MCF 10A (cell line): ENCODE measurements around the gene SLC26A4. TPM values are rescaled to one million over a fixed set of nuclear protein-coding genes. Genes with fewer than 3 reads are reported as not detected.

ENCODE experiments used
- BruUV-seq: library from RNA; stranded (reverse); fragments of 400-500 nt; replicated peaks from 2 replicates; lab custom pipeline; 2021; lab: Mats Ljungman, UMichigan
- CTCF ChIA-PET: fragments of 300-600 bp; sonication (Branson Sonifier 250); formaldehyde crosslinking; extraction: SDS; loops from one replicate; lab custom pipeline; 2021; ENCODE audit warnings: antibody characterized with exemption, inconsistent platforms; lab: Yijun Ruan, JAX
- POLR2A ChIA-PET: fragments of 300-600, 350-650 bp; sonication (Branson Sonifier 250); formaldehyde crosslinking; extraction: SDS; loops from one replicate; lab custom pipeline; 2020; ENCODE audit warnings: antibody characterized with exemption, inconsistent platforms; lab: Yijun Ruan, JAX
- DNase-seq: peaks from one replicate; pipeline ENCODE4 v3.0.0-alpha.2; 2018; ENCODE audit not compliant: unreplicated experiment
- H3K27ac Mint-ChIP-seq: one replicate; pipeline ENCODE4 v1.8.0; 2022; ENCODE audit warnings: mild to moderate bottlenecking, low read depth, mixed read lengths; ENCODE audit not compliant: unreplicated experiment
- H3K27me3 Mint-ChIP-seq: one replicate; pipeline ENCODE4 v1.8.0; 2022; ENCODE audit warnings: mixed read lengths; ENCODE audit not compliant: insufficient read depth, unreplicated experiment
- H3K36me3 Mint-ChIP-seq: one replicate; pipeline ENCODE4 v1.8.0; 2022; ENCODE audit warnings: mild to moderate bottlenecking, moderate library complexity, mixed read lengths; ENCODE audit not compliant: insufficient read depth, unreplicated experiment
- H3K4me1 Mint-ChIP-seq: one replicate; pipeline ENCODE4 v1.8.0; 2022; ENCODE audit warnings: mixed read lengths; ENCODE audit not compliant: insufficient read depth, unreplicated experiment
- H3K4me3 Mint-ChIP-seq: one replicate; pipeline ENCODE4 v1.8.0; 2022; ENCODE audit warnings: mild to moderate bottlenecking, moderate library complexity, mixed read lengths; ENCODE audit not compliant: unreplicated experiment
- H3K9me3 Mint-ChIP-seq: one replicate; pipeline ENCODE4 v1.8.0; 2022; ENCODE audit warnings: mixed read lengths; ENCODE audit not compliant: unreplicated experiment
- intact Hi-C: fragments of 100-400 bp; cut with micrococcal nuclease; formaldehyde crosslinking; loops from 2 replicates; pipeline ENCODE4 v1.14.1; 2022
- total RNA-seq: library from RNA; stranded (reverse); gene quantifications from 2 replicates; pipeline ENCODE4 v1.2.3, GENCODE V29; 2022
- TF ChIP-seq, protein P1 (sequence below): fragments of 200-600 bp; IDR thresholded peaks from one replicate; pipeline ENCODE4 v1.8.0; 2022; ENCODE audit warnings: antibody characterized with exemption, mild to moderate bottlenecking; ENCODE audit not compliant: unreplicated experiment

Gene SLC26A4
- total RNA-seq, 1 experiment from 2014 or later = 0.21 TPM

GRCh38 chr7:107628461-107629064 lies 32.1 kb upstream of the SLC26A4 start:
- TF ChIP-seq, protein P1, sequence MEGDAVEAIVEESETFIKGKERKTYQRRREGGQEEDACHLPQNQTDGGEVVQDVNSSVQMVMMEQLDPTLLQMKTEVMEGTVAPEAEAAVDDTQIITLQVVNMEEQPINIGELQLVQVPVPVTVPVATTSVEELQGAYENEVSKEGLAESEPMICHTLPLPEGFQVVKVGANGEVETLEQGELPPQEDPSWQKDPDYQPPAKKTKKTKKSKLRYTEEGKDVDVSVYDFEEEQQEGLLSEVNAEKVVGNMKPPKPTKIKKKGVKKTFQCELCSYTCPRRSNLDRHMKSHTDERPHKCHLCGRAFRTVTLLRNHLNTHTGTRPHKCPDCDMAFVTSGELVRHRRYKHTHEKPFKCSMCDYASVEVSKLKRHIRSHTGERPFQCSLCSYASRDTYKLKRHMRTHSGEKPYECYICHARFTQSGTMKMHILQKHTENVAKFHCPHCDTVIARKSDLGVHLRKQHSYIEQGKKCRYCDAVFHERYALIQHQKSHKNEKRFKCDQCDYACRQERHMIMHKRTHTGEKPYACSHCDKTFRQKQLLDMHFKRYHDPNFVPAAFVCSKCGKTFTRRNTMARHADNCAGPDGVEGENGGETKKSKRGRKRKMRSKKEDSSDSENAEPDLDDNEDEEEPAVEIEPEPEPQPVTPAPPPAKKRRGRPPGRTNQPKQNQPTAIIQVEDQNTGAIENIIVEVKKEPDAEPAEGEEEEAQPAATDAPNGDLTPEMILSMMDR = no peak
- peaks cover 7% of the 10 kb centered on the region for H3K9me3 Mint-ChIP-seq
- no TSS peak for BruUV-seq
- intact Hi-C loops = no loop called here
- H3K4me1 Mint-ChIP-seq = no peaks in the 10 kb centered on the region
- H3K36me3 Mint-ChIP-seq = no peaks in the 10 kb centered on the region
- no peak overlapping the region for H3K27ac Mint-ChIP-seq
- DNase-seq = no peak
- CTCF ChIA-PET = no interaction called here
- POLR2A ChIA-PET = no interaction called here
- H3K4me3 Mint-ChIP-seq = no peak overlapping the region
- H3K27me3 Mint-ChIP-seq = no peaks in the 10 kb centered on the region

DNA sequence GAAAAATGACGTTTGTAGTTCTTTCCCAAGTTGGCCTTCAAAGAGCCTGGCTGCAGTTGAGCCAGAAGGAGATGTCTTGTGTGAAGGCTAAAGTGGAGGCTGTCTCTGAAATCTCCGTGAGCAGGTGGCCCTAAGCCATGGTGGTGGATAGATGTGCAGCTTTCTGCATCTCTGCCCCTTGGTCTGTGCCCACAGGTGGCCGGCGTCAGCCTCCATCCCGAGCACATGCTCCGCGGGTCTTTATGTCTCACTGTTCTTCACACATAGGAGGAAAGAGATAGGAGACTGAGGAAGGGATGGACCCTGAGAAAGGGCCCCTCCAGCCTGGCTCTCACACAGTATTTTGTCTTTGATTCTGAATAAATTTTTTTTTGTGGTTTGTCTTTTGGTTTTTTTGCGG lies 30.3 kb upstream of the SLC26A4 start:
- no TSS peak for BruUV-seq
- no peak overlapping the region for H3K4me3 Mint-ChIP-seq
- no peaks in the 10 kb centered on the region for H3K36me3 Mint-ChIP-seq
- no peak for DNase-seq
- H3K9me3 Mint-ChIP-seq = peaks cover 7% of the 10 kb centered on the region
- intact Hi-C loops = no loop called here
- H3K4me1 Mint-ChIP-seq = no peaks in the 10 kb centered on the region
- CTCF ChIA-PET = no interaction called here
- H3K27ac Mint-ChIP-seq = no peak overlapping the region
- POLR2A ChIA-PET = no interaction called here
- no peaks in the 10 kb centered on the region for H3K27me3 Mint-ChIP-seq
- TF ChIP-seq, protein P1 = no peak

DNA sequence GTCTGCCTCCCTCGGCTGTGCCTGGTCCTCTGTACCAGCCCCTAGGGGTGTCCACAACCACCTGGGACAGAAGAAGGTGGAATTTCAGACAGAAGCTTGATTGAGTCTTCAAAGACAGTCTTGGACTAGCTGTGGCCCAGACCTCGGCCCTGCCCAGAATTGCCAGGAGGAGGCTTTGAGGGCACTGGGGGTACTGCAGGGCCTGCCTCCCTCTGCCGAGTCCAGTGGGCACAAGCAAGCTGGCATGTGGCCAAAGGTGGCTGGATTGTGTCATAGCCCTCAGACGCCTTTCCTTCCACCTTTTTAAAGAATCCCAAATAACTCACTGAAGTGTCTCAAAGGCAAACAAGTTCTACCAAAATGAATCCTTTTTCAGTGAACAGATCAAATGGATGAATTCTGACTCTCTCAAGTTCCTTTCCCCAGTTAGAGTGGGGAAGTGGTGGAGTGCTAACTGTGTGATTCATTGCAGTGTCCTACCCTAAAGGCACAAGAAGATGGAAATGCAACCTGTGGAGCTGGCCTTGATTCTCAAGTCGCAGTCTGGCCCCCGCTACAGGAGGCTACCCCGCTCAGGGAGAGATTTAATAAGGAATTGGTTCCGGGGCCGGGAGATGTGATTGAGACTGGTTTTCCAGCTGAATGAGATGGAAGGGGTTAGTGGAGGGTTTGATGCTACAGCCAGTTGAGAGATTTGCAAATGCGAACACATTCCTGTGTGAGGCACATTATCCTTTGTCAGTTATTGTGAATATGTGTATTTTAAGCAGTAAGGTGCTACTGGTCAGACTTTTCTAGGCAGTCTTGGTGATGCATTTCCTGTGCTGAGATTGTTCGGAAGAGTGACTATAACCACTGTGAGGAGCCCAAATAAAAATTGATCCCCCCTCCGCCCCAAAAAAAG lies 28.8 kb upstream of the SLC26A4 start:
- no TSS peak for BruUV-seq
- POLR2A ChIA-PET = no interaction called here
- Mint-ChIP-seq H3K27ac (no peak overlapping the region), H3K27me3 (no peaks in the 10 kb centered on the region), H3K9me3 (peaks cover 4% of the 10 kb centered on the region), H3K4me3 (no peak overlapping the region), H3K36me3 (no peaks in the 10 kb centered on the region), H3K4me1 (no peaks in the 10 kb centered on the region)
- TF ChIP-seq, protein P1 = no peak
- intact Hi-C loops = no loop called here
- CTCF ChIA-PET = interaction anchor here (0.6 kb wide), 1 partner anchor 60 kb away, joined by 4 read pairs; no protein-coding TSS in a partner anchor
- peak; percentile 3 for DNase-seq

DNA sequence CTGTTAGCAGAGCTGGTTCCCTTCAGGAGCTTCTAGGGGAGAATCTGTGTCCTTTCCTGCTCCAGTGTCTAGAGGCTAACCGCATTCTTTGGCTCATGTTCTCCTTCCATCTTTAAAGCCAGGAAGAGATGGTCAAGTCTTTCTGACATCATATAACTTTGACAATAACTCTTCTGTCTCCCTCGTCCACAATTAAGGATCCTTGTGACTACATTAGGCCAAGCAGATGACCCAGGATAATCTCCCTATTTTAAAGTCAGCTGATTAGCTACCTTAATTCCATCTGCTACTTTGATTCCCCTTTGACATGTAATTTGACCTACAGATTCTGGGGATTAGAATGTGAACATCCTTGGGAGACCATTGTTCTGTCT lies 28.1 kb upstream of the SLC26A4 start:
- TF ChIP-seq, protein P1 = no peak
- no peak for DNase-seq
- intact Hi-C loops = no loop called here
- Mint-ChIP-seq H3K9me3 (no peaks in the 10 kb centered on the region), H3K36me3 (no peaks in the 10 kb centered on the region), H3K27me3 (no peaks in the 10 kb centered on the region), H3K4me1 (no peaks in the 10 kb centered on the region), H3K27ac (no peak overlapping the region), H3K4me3 (no peak overlapping the region)
- CTCF ChIA-PET = interaction anchor here (0.6 kb wide), 1 partner anchor 61 kb away, joined by 4 read pairs; no protein-coding TSS in a partner anchor
- POLR2A ChIA-PET = no interaction called here
- BruUV-seq = no TSS peak
